ENCODE data around the gene CDC37. TPM values are rescaled to one million over a fixed set of nuclear protein-coding genes. Genes with fewer than 3 reads are reported as not detected.

The CDC37 gene
- total and polyA plus RNA-seq, 2 experiments from 2014 or later, result 183 to 280 TPM

DNA sequence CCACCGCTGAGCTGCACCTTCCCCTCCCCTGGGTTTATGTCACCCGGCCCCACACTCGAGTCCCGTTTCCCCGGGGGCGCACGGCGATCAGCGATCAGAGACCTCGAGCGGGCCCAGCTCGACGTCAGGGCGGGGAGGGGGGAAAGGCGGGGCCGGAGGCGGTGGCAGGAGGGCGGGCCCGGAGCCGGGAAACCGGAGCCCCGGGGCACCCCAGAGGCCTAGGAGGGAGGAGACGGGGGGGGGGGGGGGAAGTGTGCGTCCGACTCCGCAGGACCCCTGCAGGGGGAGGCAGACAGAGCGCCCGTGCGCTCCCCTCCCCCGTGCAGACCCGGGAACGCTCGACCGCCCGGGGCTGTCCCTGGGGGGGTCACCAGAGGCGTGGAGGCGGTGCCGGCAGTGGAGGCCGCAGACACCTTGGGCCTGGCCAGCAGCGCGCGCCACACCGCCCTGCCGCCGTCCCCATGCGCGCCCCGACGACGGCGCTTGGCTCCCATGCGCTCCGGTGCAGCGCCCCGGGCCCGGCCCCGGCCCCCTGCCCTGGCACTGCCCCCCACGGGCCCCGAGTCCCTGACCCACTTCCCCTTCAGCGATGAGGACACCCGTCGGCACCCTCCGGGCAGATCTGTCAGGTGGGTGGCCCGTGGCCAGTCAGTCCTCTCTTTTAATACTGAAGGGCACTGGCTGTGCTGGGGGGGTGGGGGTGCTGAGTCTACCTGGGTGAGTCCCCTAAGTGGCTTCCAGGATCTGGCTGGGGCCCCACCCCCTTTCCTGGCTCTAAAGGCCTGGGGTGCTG lies 28.8 kb upstream of the CDC37 start:
- Histone ChIP-seq H3K27me3 (ENCODE audit: insufficient read depth) (peaks cover 70% of the 10 kb centered on the region), H3K4me2 (peak overlapping the region; percentile 84), H3K36me3 (ENCODE audit: insufficient read depth) (no peaks in the 10 kb centered on the region), H2AFZ (peak overlapping the region; percentile 66; the same call in 1 of the 2 replicates), H3K4me3 (peak overlapping the region; percentile 50), H3K9me2 (ENCODE audit: insufficient read depth) (no peaks in the 10 kb centered on the region), H3K79me2 (replicated peaks; ENCODE audit: insufficient read depth) (no peaks in the 10 kb centered on the region), H3K27ac (ENCODE audit: low read depth) (no peak overlapping the region), H3F3A (replicated peaks; ENCODE audit: low read depth) (peaks cover 8% of the 10 kb centered on the region; the same call in 1 of the 2 replicates), H4K20me1 (replicated peaks; ENCODE audit: insufficient read depth) (no peaks in the 10 kb centered on the region), H3K4me1 (ENCODE audit: insufficient read depth) (peaks cover 7% of the 10 kb centered on the region; the same call in 1 of the 2 replicates)
- peak overlapping the region; percentile 71 for H3K4me3 Mint-ChIP-seq
- no peak overlapping the region for H3K27ac Mint-ChIP-seq
- DNase-seq (ENCODE audit: low spot score) (peak; percentile 60), ATAC-seq (peak; percentile 73)
- H3K4me1 Mint-ChIP-seq, result peaks cover 17% of the 10 kb centered on the region
- TF ChIP-seq, protein P1, sequence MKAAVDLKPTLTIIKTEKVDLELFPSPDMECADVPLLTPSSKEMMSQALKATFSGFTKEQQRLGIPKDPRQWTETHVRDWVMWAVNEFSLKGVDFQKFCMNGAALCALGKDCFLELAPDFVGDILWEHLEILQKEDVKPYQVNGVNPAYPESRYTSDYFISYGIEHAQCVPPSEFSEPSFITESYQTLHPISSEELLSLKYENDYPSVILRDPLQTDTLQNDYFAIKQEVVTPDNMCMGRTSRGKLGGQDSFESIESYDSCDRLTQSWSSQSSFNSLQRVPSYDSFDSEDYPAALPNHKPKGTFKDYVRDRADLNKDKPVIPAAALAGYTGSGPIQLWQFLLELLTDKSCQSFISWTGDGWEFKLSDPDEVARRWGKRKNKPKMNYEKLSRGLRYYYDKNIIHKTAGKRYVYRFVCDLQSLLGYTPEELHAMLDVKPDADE (IDR thresholded peaks at IDR 0.05), result no peak
- TF ChIP-seq JUNB (IDR thresholded peaks at IDR 0.05; ENCODE audit: unreplicated experiment) (no peak), ZNF331 (CRISPR knock-in tag; IDR thresholded peaks at IDR 0.05; ENCODE audit: low read depth) (no peak), CREB1 (CRISPR knock-in tag; IDR thresholded peaks at IDR 0.05; ENCODE audit: low read depth) (0 out of 2 replicates have a peak, but pooled peaks have one; percentile 12), EZH2 (IDR thresholded peaks at IDR 0.05; ENCODE audit: low read depth, unreplicated experiment) (peak; percentile 39), STAT1 (IDR thresholded peaks at IDR 0.05; ENCODE audit: unreplicated experiment) (no peak)
- TF ChIP-seq, protein P2, sequence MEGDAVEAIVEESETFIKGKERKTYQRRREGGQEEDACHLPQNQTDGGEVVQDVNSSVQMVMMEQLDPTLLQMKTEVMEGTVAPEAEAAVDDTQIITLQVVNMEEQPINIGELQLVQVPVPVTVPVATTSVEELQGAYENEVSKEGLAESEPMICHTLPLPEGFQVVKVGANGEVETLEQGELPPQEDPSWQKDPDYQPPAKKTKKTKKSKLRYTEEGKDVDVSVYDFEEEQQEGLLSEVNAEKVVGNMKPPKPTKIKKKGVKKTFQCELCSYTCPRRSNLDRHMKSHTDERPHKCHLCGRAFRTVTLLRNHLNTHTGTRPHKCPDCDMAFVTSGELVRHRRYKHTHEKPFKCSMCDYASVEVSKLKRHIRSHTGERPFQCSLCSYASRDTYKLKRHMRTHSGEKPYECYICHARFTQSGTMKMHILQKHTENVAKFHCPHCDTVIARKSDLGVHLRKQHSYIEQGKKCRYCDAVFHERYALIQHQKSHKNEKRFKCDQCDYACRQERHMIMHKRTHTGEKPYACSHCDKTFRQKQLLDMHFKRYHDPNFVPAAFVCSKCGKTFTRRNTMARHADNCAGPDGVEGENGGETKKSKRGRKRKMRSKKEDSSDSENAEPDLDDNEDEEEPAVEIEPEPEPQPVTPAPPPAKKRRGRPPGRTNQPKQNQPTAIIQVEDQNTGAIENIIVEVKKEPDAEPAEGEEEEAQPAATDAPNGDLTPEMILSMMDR (conservative IDR thresholded peaks at IDR 0.05; ENCODE audit: low read depth in 2 of 2), result no peak
- peaks cover 66% of the 10 kb centered on the region for H3K27me3 Mint-ChIP-seq (ENCODE audit: insufficient read depth, low read depth, poor library complexity)
- peaks cover 4% of the 10 kb centered on the region; the same call in 2 of the 3 replicates for H3K36me3 Mint-ChIP-seq (ENCODE audit: low read depth)
- peaks cover 4% of the 10 kb centered on the region; the same call in 2 of the 3 replicates for H3K9me3 Mint-ChIP-seq

DNA sequence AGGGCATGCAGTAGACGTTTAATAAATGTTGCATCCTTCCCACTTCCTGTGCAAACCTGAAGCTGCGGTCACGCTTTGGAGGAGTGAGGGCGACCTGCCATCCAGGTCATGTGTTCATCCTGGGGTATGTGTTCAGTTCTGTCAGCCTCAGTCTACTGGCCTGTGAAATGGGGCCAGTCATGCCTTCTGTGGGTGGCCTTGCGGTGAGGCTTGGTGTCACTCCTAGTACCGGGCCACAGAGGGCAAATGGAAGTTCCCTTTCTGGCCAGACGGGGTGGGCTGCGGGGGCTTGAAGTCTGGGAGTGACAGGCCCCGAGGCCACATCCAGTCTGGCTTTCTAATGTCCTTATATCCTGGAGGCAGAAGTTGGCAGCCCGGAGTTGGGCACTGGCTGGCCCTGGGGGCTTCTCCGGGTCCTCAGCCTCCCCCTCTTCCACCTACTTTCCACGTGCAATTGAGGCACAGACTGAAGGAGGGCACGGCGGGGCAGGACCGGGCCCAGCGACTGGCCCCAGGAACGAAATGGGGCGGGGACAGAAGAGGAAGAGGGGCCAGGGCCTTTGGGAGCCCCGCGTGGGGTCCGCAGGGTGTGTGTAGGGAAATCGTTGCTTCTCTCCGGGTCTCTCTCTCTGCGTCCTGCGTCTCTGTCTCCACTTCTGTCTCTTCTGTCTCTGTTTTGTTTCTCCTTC lies 28.1 kb upstream of the CDC37 start:
- Histone ChIP-seq H2AFZ (peak overlapping the region; percentile 56; the same call in 1 of the 2 replicates), H3K4me2 (peak overlapping the region; percentile 84), H3K9me2 (ENCODE audit: insufficient read depth) (no peaks in the 10 kb centered on the region), H3K27ac (ENCODE audit: low read depth) (no peak overlapping the region), H4K20me1 (replicated peaks; ENCODE audit: insufficient read depth) (no peaks in the 10 kb centered on the region), H3K27me3 (ENCODE audit: insufficient read depth) (peaks cover 78% of the 10 kb centered on the region), H3K4me3 (peak overlapping the region; percentile 50), H3F3A (replicated peaks; ENCODE audit: low read depth) (peaks cover 8% of the 10 kb centered on the region; the same call in 1 of the 2 replicates), H3K36me3 (ENCODE audit: insufficient read depth) (no peaks in the 10 kb centered on the region), H3K4me1 (ENCODE audit: insufficient read depth) (peaks cover 7% of the 10 kb centered on the region; the same call in 1 of the 2 replicates), H3K79me2 (replicated peaks; ENCODE audit: insufficient read depth) (no peaks in the 10 kb centered on the region)
- H3K4me1 Mint-ChIP-seq, result peaks cover 17% of the 10 kb centered on the region
- peak overlapping the region; percentile 71 for H3K4me3 Mint-ChIP-seq
- H3K27ac Mint-ChIP-seq, result no peak overlapping the region
- DNase-seq (ENCODE audit: low spot score) (peak; percentile 49), ATAC-seq (peak; percentile 10)
- peaks cover 4% of the 10 kb centered on the region; the same call in 2 of the 3 replicates for H3K36me3 Mint-ChIP-seq (ENCODE audit: low read depth)
- H3K9me3 Mint-ChIP-seq, result peaks cover 4% of the 10 kb centered on the region; the same call in 2 of the 3 replicates
- peak; percentile 42 for TF ChIP-seq EZH2 (IDR thresholded peaks at IDR 0.05; ENCODE audit: low read depth, unreplicated experiment)
- no peak for TF ChIP-seq CREB1 (CRISPR knock-in tag; IDR thresholded peaks at IDR 0.05; ENCODE audit: low read depth)
- TF ChIP-seq, protein P1 (IDR thresholded peaks at IDR 0.05), result no peak
- H3K27me3 Mint-ChIP-seq (ENCODE audit: insufficient read depth, low read depth, poor library complexity), result peaks cover 73% of the 10 kb centered on the region
